Mucosa of descending colon (tissue), 3 donors: ENCODE results near the gene IQGAP1. TPM values are rescaled to one million over a fixed set of nuclear protein-coding genes. Genes with fewer than 3 reads are reported as not detected.
A peak's percentile ranks its signal among the peaks of the same experiment; 100 is the strongest.

Source experiments
- ATAC-seq: fragments of 200-7000 bp; cut with Tn5 transposase; one replicate; pipeline ENCODE4 v1.9.1; 2020; ENCODE audit warnings: mild to moderate bottlenecking, moderate library complexity
- DNase-seq, 3 donors: peaks; one replicate each; pipeline ENCODE4 v3.0.0-alpha.2; 2020
- H3K36me3 ChIP-seq: fragments of 200-600 bp; one replicate; pipeline ENCODE4 v1.8.0; 2021; ENCODE audit warnings: low read depth, mild to moderate bottlenecking
- H3K4me1 ChIP-seq: fragments of 200-600 bp; one replicate; pipeline ENCODE4 v1.8.0; 2021; ENCODE audit warnings: low read depth, mild to moderate bottlenecking
- H3K4me3 ChIP-seq: fragments of 200-600 bp; one replicate; pipeline ENCODE4 v1.8.0; 2021; ENCODE audit warnings: mild to moderate bottlenecking
- H3K9me3 ChIP-seq: fragments of 200-600 bp; one replicate; pipeline ENCODE4 v1.8.0; 2021; ENCODE audit warnings: mild to moderate bottlenecking
- intact Hi-C, 2 donors: fragments of 100-400 bp; cut with DNase I in 1 of 2; cut with micrococcal nuclease in 1 of 2; formaldehyde crosslinking; loops; one replicate each; pipeline versions ENCODE4 v1.11.0 to v1.11.1; 2022; cut with DNase I, micrococcal nuclease
- total RNA-seq, 3 donors: library from RNA; stranded (reverse); fragmentation: NEBNext Ultra II Directional in 2 of 3; extraction: Animal tissue kit (Norgen Biotek cat#: 25700) in 2 of 3; gene quantifications; one replicate each; pipeline versions ENCODE4 v1.2.1 to v1.2.4, GENCODE V29; 2021 to 2023
- TF ChIP-seq, protein P1 (sequence below): fragments of 200-600 bp; IDR thresholded peaks from one replicate; pipeline ENCODE4 v1.8.0; 2022; ENCODE audit warnings: antibody characterized with exemption, mild to moderate bottlenecking
- donor health status: DM: no; HTN: no; CAD: no; lungs with moderate emphysema.
- donor health status: DM: no; HTN: no; CAD: no.
- donor health status: DM: no; HTN: yes; CAD: no.

Gene IQGAP1
- total RNA-seq, 3 donors from 2014 or later, result 186 to 242 (median 206) TPM

DNA sequence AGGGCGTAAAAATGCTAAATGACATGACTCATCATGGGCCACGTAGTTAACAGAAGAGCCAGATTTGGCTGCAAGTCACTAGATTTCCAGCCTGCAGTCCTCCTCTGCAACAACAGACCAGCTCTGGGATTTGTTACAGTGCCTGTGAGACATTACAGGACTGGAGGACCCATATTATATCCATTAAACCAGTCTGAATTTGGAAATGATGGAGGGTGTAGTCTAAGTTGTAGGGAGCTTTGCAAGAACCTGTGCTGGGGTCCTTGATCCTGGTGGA lies 25.2 kb upstream of the IQGAP1 start:
- Histone ChIP-seq H3K4me1 (peaks cover 8% of the 10 kb centered on the region), H3K36me3 (peaks cover 7% of the 10 kb centered on the region), H3K4me3 (no peak overlapping the region), H3K9me3 (no peaks in the 10 kb centered on the region)
- intact Hi-C loops, result no loop called here
- DNase-seq (no peak), ATAC-seq (no peak)
- TF ChIP-seq, protein P1, sequence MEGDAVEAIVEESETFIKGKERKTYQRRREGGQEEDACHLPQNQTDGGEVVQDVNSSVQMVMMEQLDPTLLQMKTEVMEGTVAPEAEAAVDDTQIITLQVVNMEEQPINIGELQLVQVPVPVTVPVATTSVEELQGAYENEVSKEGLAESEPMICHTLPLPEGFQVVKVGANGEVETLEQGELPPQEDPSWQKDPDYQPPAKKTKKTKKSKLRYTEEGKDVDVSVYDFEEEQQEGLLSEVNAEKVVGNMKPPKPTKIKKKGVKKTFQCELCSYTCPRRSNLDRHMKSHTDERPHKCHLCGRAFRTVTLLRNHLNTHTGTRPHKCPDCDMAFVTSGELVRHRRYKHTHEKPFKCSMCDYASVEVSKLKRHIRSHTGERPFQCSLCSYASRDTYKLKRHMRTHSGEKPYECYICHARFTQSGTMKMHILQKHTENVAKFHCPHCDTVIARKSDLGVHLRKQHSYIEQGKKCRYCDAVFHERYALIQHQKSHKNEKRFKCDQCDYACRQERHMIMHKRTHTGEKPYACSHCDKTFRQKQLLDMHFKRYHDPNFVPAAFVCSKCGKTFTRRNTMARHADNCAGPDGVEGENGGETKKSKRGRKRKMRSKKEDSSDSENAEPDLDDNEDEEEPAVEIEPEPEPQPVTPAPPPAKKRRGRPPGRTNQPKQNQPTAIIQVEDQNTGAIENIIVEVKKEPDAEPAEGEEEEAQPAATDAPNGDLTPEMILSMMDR, result no peak

DNA sequence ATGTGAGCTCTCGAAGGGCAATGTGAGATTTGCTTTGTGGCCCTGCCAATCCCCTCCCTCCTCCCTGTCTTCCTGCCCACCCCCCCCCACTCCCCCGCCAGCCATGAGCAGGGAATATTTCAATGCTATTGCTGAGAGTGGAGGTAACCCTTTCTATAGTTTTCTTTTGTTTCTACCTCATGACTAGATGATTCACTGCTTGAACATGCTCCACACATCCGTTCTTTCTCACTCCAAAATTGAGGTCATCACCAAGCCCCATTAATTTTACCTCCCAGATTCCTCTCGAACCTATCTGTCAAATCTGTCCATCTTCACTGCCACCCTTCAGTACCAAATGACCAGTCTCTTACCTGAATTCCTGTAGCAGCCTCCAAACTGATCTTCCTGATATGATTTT lies 23.8 kb upstream of the IQGAP1 start:
- H3K9me3 ChIP-seq, result no peaks in the 10 kb centered on the region
- peaks cover 3% of the 10 kb centered on the region for H3K4me1 ChIP-seq
- DNase-seq (no peak), ATAC-seq (no peak)
- no peak overlapping the region for H3K4me3 ChIP-seq
- TF ChIP-seq, protein P1, result no peak
- intact Hi-C loops, result no loop called here
- peaks cover 7% of the 10 kb centered on the region for H3K36me3 ChIP-seq

DNA sequence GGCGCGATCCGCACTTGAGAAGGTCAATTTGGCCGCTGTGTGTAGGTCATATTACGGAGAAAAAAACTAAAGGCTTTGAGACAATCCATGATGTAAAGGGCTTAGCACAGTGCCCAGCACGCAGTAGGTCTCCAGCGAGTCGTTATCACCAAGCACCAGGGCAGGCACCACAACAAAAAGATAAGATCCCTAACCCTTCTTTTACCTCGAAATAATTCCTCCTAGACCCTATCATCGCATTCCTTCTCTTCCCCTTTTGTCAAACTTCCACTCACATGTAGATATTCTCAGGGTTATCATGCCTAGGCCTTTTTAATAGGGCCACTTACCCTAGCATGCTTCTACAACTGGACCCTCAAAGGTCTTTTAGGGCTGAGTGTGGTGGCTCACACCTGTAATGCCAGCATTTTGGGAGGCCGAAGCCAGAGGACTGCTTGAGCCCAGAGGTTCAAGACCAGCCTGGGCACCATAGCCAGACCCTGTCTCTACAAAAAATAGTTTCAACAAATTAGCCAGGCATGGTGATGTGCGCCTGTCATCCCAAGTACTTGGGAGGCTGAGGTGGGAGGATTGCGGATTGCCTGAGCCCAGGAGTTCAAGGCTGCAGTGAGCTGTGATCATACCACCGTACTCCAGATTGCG lies 22.5 kb upstream of the IQGAP1 start:
- TF ChIP-seq, protein P1, result no peak
- peaks cover 6% of the 10 kb centered on the region for H3K36me3 ChIP-seq
- peaks cover 6% of the 10 kb centered on the region for H3K4me1 ChIP-seq
- DNase-seq (no peak), ATAC-seq (no peak)
- H3K9me3 ChIP-seq, result no peaks in the 10 kb centered on the region
- intact Hi-C loops, result no loop called here
- H3K4me3 ChIP-seq, result no peak overlapping the region

DNA sequence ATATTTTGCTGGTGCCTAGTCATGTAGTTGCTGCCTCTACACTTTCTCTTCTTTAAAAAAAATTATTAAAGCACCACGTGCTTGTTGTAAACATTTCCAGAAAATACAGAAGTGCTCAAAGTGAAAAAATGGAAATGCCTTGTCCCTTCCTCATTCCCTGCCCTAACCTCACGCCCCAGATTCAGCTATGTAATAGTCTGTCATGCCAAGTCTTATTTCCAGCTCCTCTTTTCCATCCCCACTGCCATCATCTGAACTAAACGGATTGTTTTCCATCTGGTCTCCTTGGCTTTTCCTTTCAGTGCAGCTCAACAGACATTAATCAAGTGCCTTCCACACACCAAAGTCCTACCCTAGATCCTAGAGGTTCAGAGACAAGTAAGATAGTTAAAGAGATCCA lies 20.5 kb upstream of the IQGAP1 start:
- ATAC-seq (no peak), DNase-seq (no peak)
- H3K36me3 ChIP-seq, result no peaks in the 10 kb centered on the region
- H3K9me3 ChIP-seq, result no peaks in the 10 kb centered on the region
- H3K4me1 ChIP-seq, result peaks cover 20% of the 10 kb centered on the region
- H3K4me3 ChIP-seq, result no peak overlapping the region
- TF ChIP-seq, protein P1, result no peak
- intact Hi-C loops, result no loop called here

DNA sequence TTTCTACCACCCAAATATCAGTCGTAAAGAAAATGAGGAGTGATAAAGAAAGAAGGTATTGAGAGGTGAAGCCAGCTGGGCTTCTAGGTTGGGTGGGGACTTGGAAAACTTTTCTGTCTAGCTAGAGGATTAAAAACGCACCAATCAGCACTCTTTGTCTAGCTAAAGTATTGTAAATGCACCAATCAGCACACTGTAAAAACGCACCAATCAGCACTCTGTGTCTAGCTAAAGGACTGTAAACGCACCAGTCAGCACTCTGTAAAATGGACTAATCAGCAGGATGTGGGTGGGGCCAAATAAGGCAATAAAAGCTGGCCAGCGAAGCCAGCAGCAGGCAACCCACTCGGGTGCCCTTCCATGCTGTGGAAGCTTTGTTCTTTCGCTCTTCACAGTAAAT lies 13.0 kb upstream of the IQGAP1 start:
- DNase-seq (no peak), ATAC-seq (no peak)
- Histone ChIP-seq H3K9me3 (peaks cover 8% of the 10 kb centered on the region), H3K36me3 (no peaks in the 10 kb centered on the region), H3K4me3 (no peak overlapping the region), H3K4me1 (peaks cover 26% of the 10 kb centered on the region)
- intact Hi-C loops, result no loop called here
- TF ChIP-seq, protein P1, result no peak

DNA sequence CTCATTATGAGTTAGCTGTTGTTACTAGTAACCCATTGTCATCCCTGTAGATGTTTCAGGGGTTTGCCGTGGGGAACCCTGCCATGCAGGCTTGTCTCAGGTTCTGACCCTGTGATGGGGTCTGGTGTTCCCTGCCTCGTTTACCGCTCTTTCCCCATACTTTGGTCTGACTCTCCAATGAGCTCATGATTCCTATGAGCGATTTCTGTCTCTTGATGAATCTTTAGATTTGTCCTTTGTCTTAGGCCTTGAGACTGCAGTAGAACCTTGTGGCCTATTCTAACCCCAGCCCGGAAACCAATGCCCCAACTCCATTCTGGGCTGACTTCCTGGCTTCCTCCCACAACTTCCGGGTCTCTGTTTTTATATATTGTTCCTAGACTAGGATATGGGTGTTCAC lies 11.3 kb upstream of the IQGAP1 start:
- TF ChIP-seq, protein P1, result no peak
- Histone ChIP-seq H3K9me3 (peaks cover 8% of the 10 kb centered on the region), H3K36me3 (no peaks in the 10 kb centered on the region), H3K4me3 (no peak overlapping the region), H3K4me1 (peaks cover 16% of the 10 kb centered on the region)
- ATAC-seq (peak; percentile 55), DNase-seq (no peak)
- intact Hi-C loops, result no loop called here
